ENCODE results near the gene TRIP12. TPM values are rescaled to one million over a fixed set of nuclear protein-coding genes. Genes with fewer than 3 reads are reported as not detected.

TRIP12 gene
- total RNA-seq, 1 donor from 2014 or later, result 209 TPM

DNA sequence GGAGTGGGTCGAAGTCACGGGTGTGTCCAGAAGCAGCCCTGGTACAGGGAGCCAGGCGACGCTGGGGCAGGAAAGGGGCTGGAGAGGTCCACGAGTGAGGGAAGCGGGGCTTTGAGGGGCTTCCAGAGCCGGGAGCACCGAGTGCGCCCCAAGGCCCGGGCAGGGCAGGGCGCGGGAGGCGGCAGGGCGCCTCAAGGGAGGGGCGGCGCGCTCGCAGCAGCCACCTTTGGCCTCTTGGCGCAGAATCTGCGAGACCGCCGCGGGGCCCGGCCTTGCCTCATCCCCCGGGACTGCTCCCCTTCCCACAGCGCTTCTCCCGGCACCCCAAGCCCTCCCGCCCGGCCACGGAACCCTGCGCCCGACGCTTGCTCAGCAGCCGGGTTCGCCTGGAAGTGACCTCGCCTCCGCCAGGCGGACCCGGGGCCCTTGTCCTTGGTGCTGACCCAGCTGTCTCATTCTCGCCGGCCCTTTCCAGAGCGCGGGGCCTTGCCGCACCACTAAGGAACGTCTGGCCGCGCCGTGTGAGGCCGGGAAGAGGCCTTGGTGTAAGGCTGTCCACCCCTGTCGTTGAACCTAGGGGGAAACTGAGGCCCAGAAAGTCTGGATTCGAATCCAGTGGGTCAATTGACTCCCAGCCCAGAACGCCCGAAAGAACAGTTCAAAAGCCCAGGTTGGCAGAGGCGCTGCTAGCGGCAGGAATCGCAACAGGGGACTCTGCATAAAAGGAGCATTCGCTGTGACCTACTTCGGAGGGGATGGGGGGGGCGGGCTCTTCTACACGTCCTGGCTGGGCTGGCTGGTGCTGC, 206.9 kb downstream of the TRIP12 start:
- no peak overlapping the region for H3K9ac ChIP-seq (ENCODE audit: low read depth in 1 of 3, low read length in 3 of 3)
- no peaks in the 10 kb centered on the region for H3K36me3 ChIP-seq (ENCODE audit: control insufficient read depth in 3 of 3, insufficient read depth in 3 of 3, low read length in 3 of 3)
- H3K27ac ChIP-seq (ENCODE audit: low read depth, low read length), result no peak overlapping the region
- H3K27me3 ChIP-seq (ENCODE audit: control insufficient read depth in 3 of 3, insufficient read depth in 3 of 3, low read length in 3 of 3), result peaks cover 52 to 69% (median 56%) of the 10 kb centered on the region in 3 donors
- H3K9me3 ChIP-seq (ENCODE audit: control insufficient read depth in 3 of 3, low read length in 3 of 3), result no peaks in the 10 kb centered on the region
- peak overlapping the region; percentile 23 to 52 (median 40) for H3K4me3 ChIP-seq (ENCODE audit: low read length in 3 of 3)
- H3K4me1 ChIP-seq (ENCODE audit: control insufficient read depth in 3 of 3, insufficient read depth in 3 of 3, low read length in 3 of 3), result peaks cover 0 to 18% (median 4%) of the 10 kb centered on the region in 3 donors

DNA sequence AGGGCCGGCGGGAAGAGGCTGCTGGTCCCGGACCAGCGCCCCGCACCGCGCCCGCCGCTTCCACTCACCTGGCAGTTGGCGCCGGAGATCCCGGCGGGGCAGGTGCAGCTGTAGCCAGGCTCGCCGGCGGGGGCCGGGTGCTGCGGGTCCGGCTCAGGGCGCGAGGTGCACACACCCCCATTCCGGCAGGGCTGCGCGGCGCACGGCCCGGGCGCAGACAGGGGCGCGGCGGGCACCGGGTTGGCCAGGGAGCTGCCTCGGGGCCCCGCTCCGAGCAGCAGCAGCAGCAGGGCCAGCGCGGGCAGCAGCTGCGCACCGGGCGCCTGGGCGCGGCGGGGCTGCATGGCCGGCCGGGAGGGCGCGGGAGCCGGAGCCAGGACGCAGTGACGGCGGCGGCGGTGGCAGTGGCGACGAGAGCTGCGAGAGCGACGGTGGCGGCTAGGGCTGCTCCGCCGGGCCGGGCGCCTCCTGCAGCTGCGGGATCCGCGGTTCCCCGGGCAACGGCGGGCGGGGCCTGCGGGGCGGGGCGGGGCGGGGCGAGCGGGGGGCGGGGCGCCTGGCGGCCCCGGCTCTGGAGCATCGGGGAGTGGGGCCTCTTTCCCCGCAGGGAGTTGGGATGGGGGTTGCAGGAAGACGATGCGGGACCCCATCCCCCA, 207.6 kb downstream of the TRIP12 start, which contains the start of gene DNER:
Gene DNER (minus strand): TSS at position 476 of the 656 bp plus-strand sequence. CDS start 132 bp downstream, at position 344.
- Histone ChIP-seq H3K4me1 (ENCODE audit: control insufficient read depth in 3 of 3, insufficient read depth in 3 of 3, low read length in 3 of 3) (peaks cover 0 to 18% (median 4%) of the 10 kb centered on the region in 3 donors), H3K9ac (ENCODE audit: low read depth in 1 of 3, low read length in 3 of 3) (no peak within 1 kb of the TSS), H3K9me3 (ENCODE audit: control insufficient read depth in 3 of 3, low read length in 3 of 3) (no peaks in the 10 kb centered on the region), H3K27me3 (ENCODE audit: control insufficient read depth in 3 of 3, insufficient read depth in 3 of 3, low read length in 3 of 3) (peaks cover 54 to 67% (median 56%) of the 10 kb centered on the region in 3 donors), H3K4me3 (ENCODE audit: low read length in 3 of 3) (peak within 1 kb of the TSS; percentile 23 to 52 (median 40)), H3K27ac (ENCODE audit: low read depth, low read length) (no peak within 1 kb of the TSS), H3K36me3 (ENCODE audit: control insufficient read depth in 3 of 3, insufficient read depth in 3 of 3, low read length in 3 of 3) (no peaks in the 10 kb centered on the region)

Small RNA genes lying within 50 kb of the gene (small RNA-seq; reads per million reads assigned to genes)
- gene RNU6-613P, result not detected
- not detected for gene RNU6-964P

Other genes with a start within 250 kb of the TRIP12 start
- 1.6 TPM for gene DNER, start 207.5 kb downstream of the TRIP12 start, total RNA-seq
- 2.1 TPM for gene FBXO36, start 494 bp upstream of the TRIP12 start, total RNA-seq
- gene SLC16A14, start 146.9 kb upstream of the TRIP12 start, total RNA-seq, result 2.6 TPM